Astrocyte (in vitro differentiated cells and primary cell): ENCODE measurements around the gene JSRP1. TPM values are rescaled to one million over a fixed set of nuclear protein-coding genes. Genes with fewer than 3 reads are reported as not detected.

Experiments used
- DNase-seq: peaks from one replicate; pipeline ENCODE4 v3.0.0-alpha.2; 2010; ENCODE audit warnings: low read depth
- FAIRE-seq: peaks from 2 replicates; lab custom pipeline; 2011; peaks lifted over from hg19 to GRCh38; lab: Jason Lieb, UNC
- H2AFZ ChIP-seq: 2 replicates; pipeline ENCODE4 v1.6.0; 2012; ENCODE audit warnings: low read depth, low read length, inconsistent platforms
- H3K27ac ChIP-seq: 2 replicates; pipeline ENCODE4 v1.5.1; 2011; ENCODE audit warnings: low read depth, low read length, inconsistent platforms
- H3K27me3 ChIP-seq: 2 replicates; pipeline ENCODE4 v1.6.0; 2011; ENCODE audit warnings: low read length, inconsistent platforms; ENCODE audit not compliant: insufficient read depth
- H3K36me3 ChIP-seq: 2 replicates; pipeline ENCODE4 v1.5.1; 2011; ENCODE audit warnings: low read length, inconsistent platforms; ENCODE audit not compliant: insufficient read depth
- H3K4me1 ChIP-seq: 2 replicates; pipeline ENCODE4 v1.5.1; 2011; ENCODE audit warnings: low read length, inconsistent platforms; ENCODE audit not compliant: insufficient read depth
- H3K4me2 ChIP-seq: 2 replicates; pipeline ENCODE4 v1.6.0; 2012; ENCODE audit warnings: low read length, inconsistent platforms
- H3K4me3 ChIP-seq: 2 replicates; pipeline ENCODE4 v1.5.1; 2011; ENCODE audit warnings: low read depth, mild to moderate bottlenecking, low read length, inconsistent platforms; ENCODE audit not compliant: insufficient read depth
- H3K79me2 ChIP-seq: 2 replicates; pipeline ENCODE4 v1.6.0; 2012; ENCODE audit warnings: mild to moderate bottlenecking, low read length, inconsistent platforms; ENCODE audit not compliant: insufficient read depth
- H3K9ac ChIP-seq: 2 replicates; pipeline ENCODE4 v1.6.0; 2012; ENCODE audit warnings: mild to moderate bottlenecking, low read length, inconsistent platforms
- H3K9me3 ChIP-seq: 2 replicates; pipeline ENCODE4 v1.5.1; 2012; ENCODE audit warnings: low read depth, mild to moderate bottlenecking, low read length, inconsistent platforms; ENCODE audit not compliant: insufficient read depth
- H4K20me1 ChIP-seq: 2 replicates; pipeline ENCODE4 v1.6.0; 2012; ENCODE audit warnings: low read length, inconsistent platforms; ENCODE audit not compliant: insufficient read depth
- H3K27ac Mint-ChIP-seq: one replicate; pipeline ENCODE4 v1.8.0; 2021; ENCODE audit warnings: mild to moderate bottlenecking, mixed read lengths; ENCODE audit not compliant: unreplicated experiment
- H3K27me3 Mint-ChIP-seq: one replicate; pipeline ENCODE4 v1.8.0; 2021; ENCODE audit warnings: low read depth, mixed read lengths; ENCODE audit not compliant: unreplicated experiment
- H3K36me3 Mint-ChIP-seq: one replicate; pipeline ENCODE4 v1.8.0; 2021; ENCODE audit warnings: low read depth, mixed read lengths; ENCODE audit not compliant: unreplicated experiment
- H3K4me1 Mint-ChIP-seq: one replicate; pipeline ENCODE4 v1.8.0; 2021; ENCODE audit warnings: low read depth, mixed read lengths; ENCODE audit not compliant: unreplicated experiment
- H3K4me3 Mint-ChIP-seq: one replicate; pipeline ENCODE4 v1.8.0; 2021; ENCODE audit warnings: mild to moderate bottlenecking, moderate library complexity, mixed read lengths; ENCODE audit not compliant: unreplicated experiment
- H3K9me3 Mint-ChIP-seq: one replicate; pipeline ENCODE4 v1.8.0; 2021; ENCODE audit warnings: mild to moderate bottlenecking, mixed read lengths; ENCODE audit not compliant: unreplicated experiment
- EZH2 ChIP-seq: IDR thresholded peaks from 2 replicates; pipeline ENCODE4 v1.6.1; 2012; ENCODE audit warnings: mild to moderate bottlenecking, low read length, inconsistent platforms; ENCODE audit not compliant: insufficient read depth
- total RNA-seq: library from RNA; stranded (reverse); gene quantifications from 2 replicates; pipeline ENCODE4 v1.2.1, GENCODE V29; 2021
- TF ChIP-seq, protein P1 (sequence below): IDR thresholded peaks from 2 replicates; pipeline ENCODE4 v1.5.1; 2011; ENCODE audit warnings: low read depth, mild to moderate bottlenecking, inconsistent platforms, low read length, moderate library complexity; ENCODE audit not compliant: insufficient read depth

The JSRP1 gene
- total RNA-seq, 1 donor from 2014 or later, result 0.36 TPM

DNA sequence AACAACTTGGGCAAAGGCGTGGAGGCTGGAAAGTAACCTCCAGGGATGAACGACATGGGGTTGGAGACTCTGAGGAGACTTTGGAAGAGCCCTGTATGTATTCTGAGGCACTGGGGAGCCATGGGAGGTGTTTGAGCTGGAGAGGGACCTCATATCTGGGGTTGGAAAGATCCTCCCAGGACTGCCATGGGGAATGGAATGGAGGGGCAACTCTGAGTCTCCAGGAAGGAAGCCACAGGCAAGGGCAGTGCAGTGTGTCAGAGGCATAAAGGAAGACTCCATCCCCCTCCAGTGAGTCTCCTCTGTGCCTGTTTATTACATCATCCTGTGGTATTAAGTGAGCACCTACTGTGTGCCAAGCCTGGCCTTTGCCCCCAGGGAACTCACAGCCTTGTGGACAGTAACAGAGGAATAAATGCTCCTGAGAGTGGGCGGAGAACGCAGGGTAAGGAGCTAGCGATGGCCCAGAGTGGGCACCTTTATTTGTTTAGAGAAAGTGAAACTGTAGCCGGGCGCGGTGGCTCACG is 18.0 kb upstream of the JSRP1 start:
- FAIRE-seq (no peak), DNase-seq (no peak)
- Histone ChIP-seq H3K27me3 (no peaks in the 10 kb centered on the region), H3K9ac (peak overlapping the region; percentile 48), H2AFZ (no peak overlapping the region), H3K4me3 (peak overlapping the region; percentile 16), H3K4me2 (peak overlapping the region; percentile 96), H3K9me3 (no peaks in the 10 kb centered on the region), H3K36me3 (peaks cover 3% of the 10 kb centered on the region), H4K20me1 (peaks cover 71% of the 10 kb centered on the region), H3K27ac (no peak overlapping the region), H3K4me1 (peaks cover 25% of the 10 kb centered on the region), H3K79me2 (peaks cover 63% of the 10 kb centered on the region)
- Mint-ChIP-seq H3K4me1 (peaks cover 14% of the 10 kb centered on the region), H3K4me3 (peak overlapping the region; percentile 75), H3K36me3 (peaks cover 16% of the 10 kb centered on the region), H3K27me3 (no peaks in the 10 kb centered on the region), H3K9me3 (no peaks in the 10 kb centered on the region), H3K27ac (peak overlapping the region; percentile 87)
- no peak for TF ChIP-seq EZH2
- TF ChIP-seq, protein P1, sequence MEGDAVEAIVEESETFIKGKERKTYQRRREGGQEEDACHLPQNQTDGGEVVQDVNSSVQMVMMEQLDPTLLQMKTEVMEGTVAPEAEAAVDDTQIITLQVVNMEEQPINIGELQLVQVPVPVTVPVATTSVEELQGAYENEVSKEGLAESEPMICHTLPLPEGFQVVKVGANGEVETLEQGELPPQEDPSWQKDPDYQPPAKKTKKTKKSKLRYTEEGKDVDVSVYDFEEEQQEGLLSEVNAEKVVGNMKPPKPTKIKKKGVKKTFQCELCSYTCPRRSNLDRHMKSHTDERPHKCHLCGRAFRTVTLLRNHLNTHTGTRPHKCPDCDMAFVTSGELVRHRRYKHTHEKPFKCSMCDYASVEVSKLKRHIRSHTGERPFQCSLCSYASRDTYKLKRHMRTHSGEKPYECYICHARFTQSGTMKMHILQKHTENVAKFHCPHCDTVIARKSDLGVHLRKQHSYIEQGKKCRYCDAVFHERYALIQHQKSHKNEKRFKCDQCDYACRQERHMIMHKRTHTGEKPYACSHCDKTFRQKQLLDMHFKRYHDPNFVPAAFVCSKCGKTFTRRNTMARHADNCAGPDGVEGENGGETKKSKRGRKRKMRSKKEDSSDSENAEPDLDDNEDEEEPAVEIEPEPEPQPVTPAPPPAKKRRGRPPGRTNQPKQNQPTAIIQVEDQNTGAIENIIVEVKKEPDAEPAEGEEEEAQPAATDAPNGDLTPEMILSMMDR, result no peak

DNA sequence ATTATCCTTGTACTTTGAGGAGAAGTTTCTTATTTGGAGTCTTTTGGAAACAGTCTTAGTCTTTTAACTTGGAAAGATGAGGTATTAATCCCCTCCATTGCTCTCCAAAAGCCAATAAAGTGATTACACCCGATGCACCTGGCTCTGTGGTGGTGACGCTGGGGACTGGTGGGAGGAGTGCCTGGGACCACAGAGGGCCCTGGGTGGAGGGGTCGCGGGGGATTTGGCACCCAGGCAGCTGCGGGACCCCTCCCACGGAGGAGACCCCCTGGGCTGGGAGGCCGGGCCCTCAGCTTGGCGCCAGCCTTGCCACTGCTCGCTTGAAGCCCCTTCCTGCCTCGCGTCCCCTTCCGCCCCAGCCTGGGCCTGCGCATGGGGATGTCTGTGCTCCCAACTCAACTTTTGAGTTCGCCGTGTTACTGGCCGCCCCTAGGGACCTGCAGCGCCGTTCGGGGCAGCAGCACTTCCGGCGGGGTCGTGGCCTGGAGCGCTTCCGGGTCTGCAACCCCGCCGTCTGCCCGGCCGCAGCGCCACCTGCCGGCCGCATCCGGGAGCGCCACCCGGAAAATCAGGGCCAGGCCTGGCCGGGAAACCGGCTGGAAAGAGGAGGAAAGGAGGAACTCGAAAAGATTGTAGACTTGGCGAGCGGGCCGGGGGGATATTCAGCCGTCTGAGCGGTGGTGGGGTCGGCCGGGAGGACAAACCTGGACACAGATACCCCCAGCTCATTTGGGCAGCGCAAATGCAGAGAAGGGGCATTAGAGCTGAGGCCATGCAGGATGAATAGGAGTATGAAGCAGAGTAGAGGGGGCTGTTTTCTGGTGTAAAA is 17.4 kb upstream of the JSRP1 start:
- H3K4me3 Mint-ChIP-seq, result peak overlapping the region; percentile 79
- H3K4me1 Mint-ChIP-seq, result peaks cover 14% of the 10 kb centered on the region
- no peaks in the 10 kb centered on the region for H3K27me3 Mint-ChIP-seq
- H3K27me3 ChIP-seq, result no peaks in the 10 kb centered on the region
- H3K4me3 ChIP-seq, result peak overlapping the region; percentile 16
- H3K9me3 Mint-ChIP-seq, result no peaks in the 10 kb centered on the region
- H3K79me2 ChIP-seq, result peaks cover 63% of the 10 kb centered on the region
- H3K27ac ChIP-seq, result peak overlapping the region; percentile 13
- H3K4me2 ChIP-seq, result peak overlapping the region; percentile 96
- H2AFZ ChIP-seq, result no peak overlapping the region
- peaks cover 25% of the 10 kb centered on the region for H3K4me1 ChIP-seq
- peaks cover 71% of the 10 kb centered on the region for H4K20me1 ChIP-seq
- H3K27ac Mint-ChIP-seq, result peak overlapping the region; percentile 87
- H3K36me3 ChIP-seq, result peaks cover 3% of the 10 kb centered on the region
- DNase-seq, result peak; percentile 38
- H3K9me3 ChIP-seq, result no peaks in the 10 kb centered on the region
- H3K36me3 Mint-ChIP-seq, result peaks cover 16% of the 10 kb centered on the region
- peak overlapping the region; percentile 48 for H3K9ac ChIP-seq
- no peak for FAIRE-seq
- no peak for TF ChIP-seq EZH2
- TF ChIP-seq, protein P1, result peak; percentile 57
